ENCODE results near the gene IL5.

- no peak for TF ChIP-seq CTCF (IDR thresholded peaks at IDR 0.05)
- peak in 2 of 3 donors; percentile 40 for TF ChIP-seq POLR2AphosphoS5 (IDR thresholded peaks at IDR 0.05)
These were observed 47.6 kb downstream of the IL5 start for GRCh38 chr5:132495667-132496190.

Measured in stomach (tissue), 4 donors.